K562 (cell line): ENCODE results near the gene SGPP1. TPM values are rescaled to one million over a fixed set of nuclear protein-coding genes. Genes with fewer than 3 reads are reported as not detected.

Experiments used
- ATAC-seq: fragments of 200-7000 bp; cut with Tn5 transposase; 3 replicates; pipeline ENCODE4 v1.9.1; 2020; ENCODE audit warnings: moderate library complexity
- BruUV-seq: library from RNA; stranded (reverse); fragments of 400-500 nt; replicated peaks from 2 replicates; lab custom pipeline; 2021; lab: Mats Ljungman, UMichigan
- CTCF ChIA-PET: fragments of 300-600 bp; formaldehyde crosslinking; extraction: SDS; loops from one replicate; lab custom pipeline; 2021; ENCODE audit warnings: low intra/inter-chr PET ratio; lab: Yijun Ruan, JAX
- POLR2A ChIA-PET: fragments of 300-600, 350-650 bp; sonication (Branson Sonifier 250); formaldehyde crosslinking; extraction: SDS; loops from one replicate; lab custom pipeline; 2021; ENCODE audit warnings: antibody characterized with exemption, inconsistent platforms; lab: Yijun Ruan, JAX
- DNase-seq, 4 experiments: peaks; one replicate each; pipeline versions ENCODE4 v3.0.0 to v3.0.0-alpha.2; 2011 to 2018; ENCODE audit warnings: low spot score in 3 of 4, mixed read lengths in 3 of 4; ENCODE audit errors: extremely low read depth in 1 of 4
- FAIRE-seq: peaks from 2 replicates; lab custom pipeline; 2011; peaks lifted over from hg19 to GRCh38; lab: Jason Lieb, UNC
- H2AFZ ChIP-seq: 2 replicates; pipeline ENCODE4 v1.6.0; 2011; ENCODE audit warnings: low read depth, low read length, control low read depth, inconsistent platforms
- H3K27ac ChIP-seq: fragments of 200-600 bp; 3 replicates; pipeline ENCODE4 v1.8.0; 2011; ENCODE audit warnings: low read depth, mild to moderate bottlenecking, control low read depth, inconsistent platforms, low read length, moderate library complexity, mixed read lengths; ENCODE audit errors: extremely low read depth
- H3K27me3 ChIP-seq, 2 experiments: fragments of 300-600 bp in 1 of 2; 2 replicates in 1 of 2; 3 replicates in 1 of 2; pipeline versions ENCODE4 v1.6.0 to v1.8.0; 2011; ENCODE audit warnings: inconsistent platforms in 2 of 2, low read length in 2 of 2, mild to moderate bottlenecking in 1 of 2, mixed read lengths in 1 of 2, moderate library complexity in 1 of 2; ENCODE audit not compliant: control insufficient read depth in 2 of 2, insufficient read depth in 2 of 2
- H3K36me3 ChIP-seq: fragments of 300-600 bp; 3 replicates; pipeline ENCODE4 v1.8.0; 2011; ENCODE audit warnings: mild to moderate bottlenecking, low read length, inconsistent platforms; ENCODE audit not compliant: control insufficient read depth, insufficient read depth
- H3K4me1 ChIP-seq, 2 experiments: fragments of 200-600 bp in 1 of 2; replicated peaks in 1 of 2; 2 replicates in 1 of 2; 3 replicates in 1 of 2; pipeline versions ENCODE4 v1.5.1 to v1.8.0; 2011; ENCODE audit warnings: inconsistent platforms in 2 of 2, low read length in 2 of 2, mild to moderate bottlenecking in 1 of 2, mixed read lengths in 1 of 2, moderate library complexity in 1 of 2; ENCODE audit not compliant: control insufficient read depth in 2 of 2, insufficient read depth in 2 of 2
- H3K4me2 ChIP-seq: 2 replicates; pipeline ENCODE4 v1.6.1; 2011; ENCODE audit warnings: low read length, control low read depth, inconsistent platforms, mixed read lengths; ENCODE audit not compliant: insufficient read depth
- H3K4me3 ChIP-seq: fragments of 200-600 bp; sonication (generic), shearing (Covaris generic); 2 replicates; pipeline ENCODE4 v1.5.1; 2016; ENCODE audit warnings: control low read depth, inconsistent platforms
- H3K79me2 ChIP-seq: fragments of 200-600 bp; 3 replicates; pipeline ENCODE4 v1.8.0; 2011; ENCODE audit warnings: low read length, inconsistent platforms; ENCODE audit not compliant: control insufficient read depth, insufficient read depth
- H3K9ac ChIP-seq, 2 experiments: 2 replicates each; pipeline versions ENCODE4 v1.6.0 to v1.6.1; 2011; ENCODE audit warnings: low read depth in 2 of 2, low read length in 2 of 2, control low read depth in 1 of 2, inconsistent platforms in 1 of 2, mild to moderate bottlenecking in 1 of 2, mixed read lengths in 1 of 2; ENCODE audit not compliant: insufficient read depth in 1 of 2
- H3K9me1 ChIP-seq: one replicate; pipeline ENCODE4 v1.6.0; 2011; ENCODE audit warnings: inconsistent platforms, mild to moderate bottlenecking, low read length, moderate library complexity; ENCODE audit not compliant: control insufficient read depth, insufficient read depth
- H3K9me3 ChIP-seq: replicated peaks from 2 replicates; pipeline ENCODE4 v1.5.1; 2011; ENCODE audit warnings: low read depth, low read length, inconsistent platforms; ENCODE audit not compliant: control insufficient read depth, insufficient read depth
- H4K20me1 ChIP-seq: replicated peaks from 2 replicates; pipeline ENCODE4 v1.6.1; 2011; ENCODE audit warnings: low read length, inconsistent platforms, mixed read lengths; ENCODE audit not compliant: control insufficient read depth, insufficient read depth
- ESRRA ChIP-seq: fragments of 450-650 bp; IDR thresholded peaks from 2 replicates; pipeline ENCODE4 v1.6.1; 2014; ENCODE audit warnings: low read depth, mild to moderate bottlenecking, moderate library complexity, borderline replicate concordance
- HNRNPUL1 ChIP-seq: fragments of 200-400 bp; formaldehyde crosslinking; IDR thresholded peaks from 2 replicates; pipeline ENCODE4 v1.6.1; 2017; ENCODE audit warnings: low read length
- NR3C1 ChIP-seq: sonication (generic); formaldehyde crosslinking; IDR thresholded peaks from 2 replicates; pipeline ENCODE4 v1.8.1; 2022; ENCODE audit warnings: missing genetic modification reagents
- PHB2 ChIP-seq: fragments of 450-650 bp; IDR thresholded peaks from 2 replicates; pipeline ENCODE4 v1.6.1; 2017; ENCODE audit warnings: low read depth
- TRIM24 ChIP-seq, 2 experiments: fragments of 450-650 bp; IDR thresholded peaks; 2 replicates each; pipeline ENCODE4 v1.6.1; 2016
- ZFX ChIP-seq: sonication (generic); formaldehyde crosslinking; IDR thresholded peaks from 2 replicates; pipeline ENCODE4 v1.8.0; 2022; ENCODE audit warnings: mild to moderate bottlenecking, missing genetic modification reagents, moderate library complexity
- ZNF318 ChIP-seq, 2 experiments: fragments of 450-650 bp; IDR thresholded peaks; 2 replicates each; pipeline ENCODE4 v1.6.1; 2016; ENCODE audit warnings: mild to moderate bottlenecking in 2 of 2, borderline replicate concordance in 1 of 2, low read depth in 1 of 2, moderate library complexity in 1 of 2
- WGBS: fragments of 100-300 bp; shearing (Covaris generic); methylation state at CpG from one replicate; pipeline ENCODE4 v1.1.6; 2016; ENCODE audit warnings: low coverage, mixed read lengths; ENCODE audit not compliant: insufficient coverage; ENCODE audit errors: missing lambda C conversion rate; 5-methylcytosine and 5-hydroxymethylcytosine counted together
- in situ Hi-C: fragments of 300-500 bp; cut with MboI; formaldehyde crosslinking; loops from 4 replicates; pipeline ENCODE4 v1.15.0; 2018; ENCODE audit warnings: inconsistent platforms, mixed read lengths
- intact Hi-C: fragments of 100-400 bp; cut with micrococcal nuclease; formaldehyde crosslinking; loops from 2 replicates; pipeline ENCODE4 v1.14.2; 2022
- polyA plus RNA-seq, 8 experiments: library from polyadenylated mRNA; depleted of rRNA in 4 of 8; stranded (reverse) in 5 of 8; unstranded in 3 of 8; fragments of >200 nt; fragmentation: Nextera tagmentation in 2 of 8; fragmentation: Illumina TruSeq in 1 of 8; extraction: Ambion mirVana in 2 of 8; extraction: Trizol in 1 of 8; gene quantifications; 2 replicates each; pipeline versions ENCODE4 v1.2.1 to v1.2.3, GENCODE V29; 2011 to 2014; ENCODE audit warnings: inconsistent platforms in 1 of 8, missing spikeins in 1 of 8
- total RNA-seq, 7 experiments: library from RNA; depleted of rRNA in 6 of 7; stranded (reverse); fragments of >200 nt in 6 of 7; fragmentation: Illumina TruSeq in 2 of 7; extraction: Trizol in 2 of 7; gene quantifications; 2 replicates each; pipeline versions ENCODE4 v1.2.1 to v1.2.3, GENCODE V29; 2011 to 2021; ENCODE audit warnings: low replicate concordance in 1 of 7

Gene SGPP1
- total and polyA plus RNA-seq, 9 of the 15 experiments (the other 6 are each of a cell fraction or from before 2014, with no cell fraction given), result 2.2 to 7.3 (median 5.6) TPM

GRCh38 chr14:63759456-63759855 lies 31.6 kb upstream of the SGPP1 start:
- Histone ChIP-seq H3K9me1 (no peaks in the 10 kb centered on the region), H3K9me3 (no peaks in the 10 kb centered on the region), H3K79me2 (no peaks in the 10 kb centered on the region), H4K20me1 (no peaks in the 10 kb centered on the region), H3K27ac (no peak overlapping the region), H3K4me3 (no peak overlapping the region), H3K9ac (no peak overlapping the region), H3K36me3 (no peaks in the 10 kb centered on the region), H2AFZ (no peak overlapping the region), H3K27me3 (no peaks in the 10 kb centered on the region; a peak in 1 of 5 replicates), H3K4me1 (peaks cover 0 to 3% of the 10 kb centered on the region in 2 experiments; a peak in 1 of 5 replicates), H3K4me2 (no peak overlapping the region)
- no peak for TF ChIP-seq ZFX (CRISPR knock-in tag)
- TF ChIP-seq TRIM24 (IDR thresholded peaks at IDR 0.05), result no peak
- no peak for TF ChIP-seq NR3C1
- TF ChIP-seq PHB2, result no peak
- TF ChIP-seq HNRNPUL1, result no peak
- no peak for TF ChIP-seq ZNF318 (IDR thresholded peaks at IDR 0.05; ENCODE audit: borderline replicate concordance in 1 of 2, low read depth in 1 of 2)
- no peak for TF ChIP-seq ESRRA
- 13% methylated on average over 5 of the region's 5 CpGs for WGBS
- ChIA-PET POLR2A (no interaction called here), CTCF (no interaction called here)
- no TSS peak for BruUV-seq
- intact Hi-C loops, result no loop called here
- ATAC-seq (no peak), DNase-seq (no peak), FAIRE-seq (no peak)
- in situ Hi-C loops, result no loop called here
